SH-SY5Y (cell line): ENCODE results near the gene RLIM.

Source experiments
- GATA2 ChIP-seq: IDR thresholded peaks from 2 replicates; pipeline ENCODE4 v1.6.1; 2011; ENCODE audit warnings: mild to moderate bottlenecking, low read depth, low read length
- GATA3 ChIP-seq: IDR thresholded peaks from 2 replicates; pipeline ENCODE4 v1.6.1; 2011; ENCODE audit warnings: low read depth, mild to moderate bottlenecking, low read length, moderate library complexity

The RLIM gene

DNA sequence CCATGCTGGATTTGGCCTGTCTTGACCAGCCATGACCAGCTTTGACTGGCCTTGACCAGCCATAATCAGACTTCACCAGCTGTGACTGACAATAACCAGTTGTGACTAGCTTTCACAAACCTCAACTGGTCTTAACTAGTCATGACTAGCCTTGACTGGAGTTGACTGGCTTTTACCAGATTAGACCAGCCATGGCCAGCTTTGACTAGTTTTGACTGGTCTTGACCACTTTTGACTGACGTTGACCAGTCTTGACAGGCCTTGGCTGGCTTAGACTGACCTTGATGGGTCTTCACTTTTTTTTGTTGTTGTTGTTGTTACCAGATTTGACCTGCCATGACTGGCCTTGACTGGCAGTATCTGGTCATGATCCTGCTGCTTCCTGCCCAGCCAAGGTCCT lies 67.4 kb downstream of the RLIM start:
- no peak for TF ChIP-seq GATA3
- no peak for TF ChIP-seq GATA2

DNA sequence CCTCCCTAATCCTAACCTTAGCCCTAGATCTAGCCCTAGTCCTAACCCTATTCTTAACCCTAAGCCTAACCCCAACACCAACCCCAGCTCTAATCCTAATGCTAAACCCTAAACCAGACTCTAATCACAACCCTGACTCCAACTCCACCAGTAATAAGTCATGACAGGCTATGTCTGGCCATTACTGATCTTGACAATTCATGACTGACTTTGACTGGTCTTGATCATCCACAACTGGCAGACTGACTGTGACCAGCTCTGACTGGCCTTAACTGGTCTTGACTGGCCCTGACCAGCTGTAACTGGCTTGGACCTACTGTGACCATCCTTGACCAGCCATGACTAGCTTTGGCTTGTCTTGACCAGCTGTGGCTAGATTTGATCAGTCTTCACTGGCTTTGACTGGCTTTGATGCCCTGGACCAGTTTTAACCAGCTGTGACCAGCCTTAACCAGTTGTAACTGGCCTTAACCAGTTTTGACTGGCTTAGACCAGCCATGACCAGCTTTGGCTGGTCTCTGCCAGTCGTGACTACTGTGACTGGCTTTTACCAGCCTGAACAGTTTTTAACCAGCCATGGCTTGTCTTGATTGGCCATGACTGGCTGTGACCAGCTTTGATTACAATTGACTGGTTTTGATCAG lies 68.4 kb downstream of the RLIM start:
- TF ChIP-seq GATA3, result no peak
- no peak for TF ChIP-seq GATA2

DNA sequence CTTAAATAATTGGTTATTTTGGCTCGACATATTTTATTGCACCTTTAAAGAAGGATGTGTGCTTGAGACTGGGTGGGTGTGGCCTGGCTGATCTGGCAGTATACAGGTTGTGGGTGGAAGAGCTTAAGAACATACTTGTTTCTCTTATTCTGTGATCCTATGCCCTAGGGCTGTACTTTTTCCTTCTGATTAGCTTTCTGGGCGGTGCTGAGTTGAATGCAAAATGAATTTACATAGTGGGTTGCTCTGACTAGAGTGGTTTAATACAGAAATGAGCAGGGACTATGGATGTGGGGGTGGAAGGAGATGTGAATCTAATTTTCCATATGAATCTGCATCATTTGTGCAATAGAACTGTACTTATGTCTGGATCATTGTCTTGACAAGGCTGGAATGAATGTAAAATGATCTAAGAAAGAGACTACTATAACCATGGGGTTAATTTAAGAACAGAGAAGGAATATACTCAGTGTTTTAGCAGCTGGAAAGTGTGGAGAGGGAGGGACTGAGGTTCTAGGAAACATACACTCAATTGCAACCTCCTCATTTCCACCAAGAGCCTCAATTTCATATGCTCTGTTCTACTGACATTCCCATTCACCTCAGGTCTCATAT lies 73.7 kb downstream of the RLIM start:
- TF ChIP-seq GATA2, result no peak
- TF ChIP-seq GATA3, result no peak

DNA sequence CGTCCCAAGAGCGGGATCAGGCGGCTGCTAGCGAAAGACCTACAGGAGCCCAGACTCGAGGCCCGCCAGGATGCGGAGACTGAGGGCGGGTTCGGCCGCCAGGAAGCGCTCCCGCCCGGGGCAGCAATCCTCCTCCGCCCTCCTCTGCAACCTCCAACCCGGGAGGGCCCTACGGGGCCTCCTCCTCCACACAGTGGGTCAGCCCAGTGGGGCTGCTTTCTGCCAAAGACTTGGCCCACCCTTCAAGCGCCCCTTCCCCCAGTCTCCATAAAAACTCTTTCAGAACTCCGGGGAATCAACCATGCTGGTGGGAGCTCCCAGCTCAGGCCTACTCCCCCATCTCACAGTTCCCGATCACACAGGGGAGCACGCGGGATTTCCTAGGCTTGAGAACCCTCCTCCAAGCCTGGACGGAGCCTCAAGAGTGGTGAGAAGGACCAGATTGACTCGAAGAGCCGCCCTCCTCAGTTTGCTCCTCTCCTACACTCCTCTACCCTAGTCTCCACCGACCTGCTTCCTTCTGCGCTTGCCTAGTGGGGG lies 77.5 kb downstream of the RLIM start:
- no peak for TF ChIP-seq GATA2
- no peak for TF ChIP-seq GATA3

DNA sequence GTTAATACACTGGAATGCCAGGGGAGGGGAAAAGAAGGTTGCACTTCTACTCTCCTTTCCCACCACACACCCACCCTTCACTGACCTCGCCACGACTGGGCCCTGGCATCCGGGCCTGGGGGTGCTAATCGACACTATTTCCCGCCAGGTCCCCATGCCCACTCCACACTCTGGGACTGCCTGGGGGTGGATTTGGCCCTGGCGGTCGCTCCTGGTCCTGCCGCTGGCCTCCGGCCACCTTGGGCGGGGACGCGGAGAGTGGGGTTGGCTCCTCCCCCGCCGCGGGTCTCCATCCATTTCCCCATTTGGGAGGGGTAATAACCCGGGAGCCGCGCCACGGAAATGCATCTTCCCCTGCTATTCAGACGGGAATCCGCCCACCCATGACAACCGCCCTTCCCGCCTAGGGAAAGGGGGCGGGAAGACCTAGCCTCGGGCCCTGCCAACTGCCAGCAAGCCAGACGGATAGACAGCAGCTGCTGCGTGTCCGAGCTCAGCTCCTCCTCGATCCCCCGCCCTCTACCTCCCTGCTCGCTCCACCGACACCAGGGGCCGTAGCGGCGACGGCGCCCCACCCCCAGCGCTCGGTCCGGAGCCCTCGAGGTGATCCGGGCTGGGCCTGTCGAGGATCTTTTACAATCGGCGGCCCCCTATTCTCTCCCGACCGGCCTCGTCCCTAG lies 78.1 kb downstream of the RLIM start:
- TF ChIP-seq GATA2, result no peak
- no peak for TF ChIP-seq GATA3

DNA sequence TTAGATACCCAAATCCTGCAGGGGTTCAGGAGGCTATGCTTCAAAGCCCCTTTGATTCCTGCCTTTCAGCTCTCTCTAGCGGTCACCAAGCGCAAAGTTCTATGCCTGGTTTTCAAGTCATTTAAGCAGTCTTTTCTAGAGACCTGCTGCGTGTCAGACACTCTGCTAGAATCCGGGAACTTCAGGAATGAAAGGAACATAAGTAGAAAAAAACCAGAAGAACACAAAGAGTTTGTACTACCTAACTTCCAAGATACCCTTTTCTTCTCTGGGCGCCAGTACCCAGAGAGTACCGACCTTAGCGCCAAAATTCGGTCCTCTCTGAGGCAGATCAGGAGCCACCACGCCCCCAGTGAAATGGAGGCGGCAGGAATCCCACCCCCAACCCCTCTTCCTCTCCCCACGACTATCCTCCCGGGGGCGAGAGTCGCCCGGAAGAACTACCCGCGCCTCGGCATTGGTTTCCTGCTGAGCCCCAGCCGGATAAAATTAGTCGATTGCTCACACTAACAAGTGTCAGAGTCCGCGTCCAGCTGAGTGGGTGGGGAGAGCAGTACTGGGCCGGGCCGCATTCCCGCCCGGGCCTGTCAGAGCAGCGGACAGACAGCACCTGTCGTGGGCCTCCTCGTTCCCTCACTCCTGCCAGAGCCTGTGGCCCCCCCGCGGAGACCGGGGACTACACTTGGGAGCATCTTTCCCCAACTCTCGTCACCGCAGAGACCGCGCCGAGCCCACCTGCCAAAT lies 78.8 kb downstream of the RLIM start:
- TF ChIP-seq GATA2, result no peak
- no peak for TF ChIP-seq GATA3
